Fibroblast of skin of right quadriceps (primary cell): ENCODE data around the gene REEP5.
"Not testable (repeated sequence)": the region's sequence is repeated elsewhere in the genome, so short reads cannot be mapped to it uniquely, and the experiment has no call there.

Experiments used
- DNase-seq: peaks from one replicate; pipeline ENCODE4 v3.0.0-alpha.2; 2013

REEP5 gene

DNA sequence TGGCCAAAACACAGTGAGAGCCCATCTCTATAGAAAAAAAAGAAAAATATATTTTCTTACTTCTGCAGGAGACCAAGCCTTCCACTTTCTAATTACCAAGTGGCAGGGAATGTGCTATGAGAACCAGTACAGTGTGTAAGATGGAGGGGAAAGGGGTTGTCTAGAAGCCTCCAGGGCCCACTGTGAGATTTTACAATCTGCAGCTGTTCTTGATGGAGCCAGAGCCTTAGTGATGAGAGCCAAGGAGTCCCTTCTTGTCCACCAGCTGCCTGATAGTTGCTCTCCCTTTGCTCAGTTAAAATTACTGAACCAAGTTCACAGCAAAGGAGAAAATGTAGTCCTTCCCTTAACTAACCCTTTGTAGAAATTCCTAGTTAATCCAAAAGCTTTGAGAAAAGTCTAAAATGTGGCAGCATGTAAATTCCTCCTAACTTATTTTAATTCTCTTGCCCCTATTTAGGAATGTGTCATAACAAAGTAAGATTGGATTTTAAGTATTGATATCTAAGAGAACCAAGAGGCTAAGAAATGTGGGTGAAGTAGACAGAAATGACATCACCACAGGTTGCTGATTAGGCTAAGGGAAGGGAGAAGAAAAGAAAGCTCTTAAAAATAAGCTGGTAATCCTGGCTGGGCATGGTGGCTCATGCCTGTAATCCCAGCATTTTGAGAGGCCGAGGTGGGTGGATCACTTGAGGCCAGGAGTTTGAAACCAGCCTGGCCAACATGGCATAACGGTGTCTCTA, 41.6 kb downstream of the REEP5 start:
- DNase-seq: no peak

- DNase-seq: no peak
Measured at GRCh38 chr5:112878760-112879159, 43.3 kb downstream of the REEP5 start.

DNA sequence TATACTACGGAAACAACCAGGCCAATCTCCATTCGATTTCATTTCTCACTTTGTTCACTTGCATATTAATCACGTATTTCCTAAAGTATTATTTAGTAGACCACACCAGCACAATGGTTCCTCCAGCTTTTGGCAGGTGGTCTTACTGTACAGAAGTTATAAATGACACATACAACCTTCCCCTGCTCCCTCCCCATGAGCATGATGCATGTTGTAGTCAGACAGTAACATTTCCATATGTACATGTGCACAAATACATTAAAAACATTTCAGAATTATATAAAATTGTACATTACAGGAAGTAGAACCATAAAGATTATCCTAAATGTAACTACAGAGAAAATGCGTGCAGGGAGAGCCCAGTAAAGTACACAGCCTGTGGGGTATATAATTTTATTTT, 43.9 kb downstream of the REEP5 start:
- no peak for DNase-seq

DNA sequence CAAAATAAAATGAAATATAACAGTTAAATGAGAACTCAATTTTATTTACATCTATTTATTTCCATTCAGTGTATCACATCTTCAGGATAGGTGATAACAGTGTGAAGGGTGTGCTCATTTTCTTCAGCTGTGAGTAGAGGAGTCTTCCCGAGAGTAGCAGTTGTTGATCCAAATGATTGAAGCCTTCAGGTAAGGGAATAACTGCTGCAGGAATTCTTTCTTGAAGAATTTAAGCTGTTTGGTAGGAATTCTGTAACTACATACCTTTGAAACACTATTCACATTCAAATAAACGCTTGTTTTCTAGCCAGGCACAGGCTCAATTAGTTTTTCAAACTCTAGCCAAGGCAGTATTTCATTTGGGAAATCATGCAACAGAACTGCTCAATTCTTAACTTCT, 45.7 kb downstream of the REEP5 start:
- DNase-seq: no peak

GRCh38 chr5:112870966-112871365, 51.1 kb downstream of the REEP5 start:
- DNase-seq: no peak

DNA sequence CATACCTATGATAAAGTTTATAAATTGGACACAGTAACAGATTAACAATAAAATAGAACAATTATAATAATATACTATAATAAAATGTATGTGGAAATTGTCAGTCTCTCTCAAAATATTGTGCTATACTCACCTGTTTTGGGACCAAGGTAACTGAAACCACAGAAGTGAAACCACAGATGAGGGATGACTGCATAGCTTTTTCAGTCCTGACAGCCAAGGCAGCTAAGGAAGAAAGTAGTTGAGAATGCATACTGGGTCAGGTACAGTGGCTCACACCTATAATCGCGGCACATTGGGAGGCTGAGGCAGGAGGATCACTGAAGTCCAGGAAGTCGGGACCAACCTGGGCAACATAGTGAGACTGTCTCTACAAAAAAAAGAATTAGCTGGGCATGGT, 52.1 kb downstream of the REEP5 start:
- DNase-seq: no peak

DNA sequence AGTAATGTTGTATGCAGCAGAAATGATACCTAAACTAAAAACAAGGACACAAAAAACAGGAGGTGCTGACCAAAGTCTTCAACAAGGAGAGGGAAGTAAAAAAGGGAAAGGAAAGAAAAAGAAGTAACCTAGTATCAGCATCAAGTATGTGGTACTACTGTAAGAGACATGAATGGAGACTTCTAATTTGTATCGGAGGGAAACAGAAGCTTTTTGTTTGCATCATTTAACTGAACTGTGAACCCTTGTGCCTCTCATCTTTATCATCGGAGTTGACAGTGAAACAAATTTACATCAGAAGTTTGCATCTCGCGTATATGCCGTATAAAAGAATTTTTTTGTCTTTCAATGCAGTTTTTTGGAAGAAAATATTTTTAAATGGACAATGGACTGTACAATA, 54.6 kb downstream of the REEP5 start:
- no peak for DNase-seq

- DNase-seq: no peak
Measured at GRCh38 chr5:112866739-112867138, 55.3 kb downstream of the REEP5 start.

- no peak for DNase-seq
Measured at GRCh38 chr5:112865128-112865527, 56.9 kb downstream of the REEP5 start.

GRCh38 chr5:112863549-112863948, 58.5 kb downstream of the REEP5 start:
- no peak for DNase-seq

DNA sequence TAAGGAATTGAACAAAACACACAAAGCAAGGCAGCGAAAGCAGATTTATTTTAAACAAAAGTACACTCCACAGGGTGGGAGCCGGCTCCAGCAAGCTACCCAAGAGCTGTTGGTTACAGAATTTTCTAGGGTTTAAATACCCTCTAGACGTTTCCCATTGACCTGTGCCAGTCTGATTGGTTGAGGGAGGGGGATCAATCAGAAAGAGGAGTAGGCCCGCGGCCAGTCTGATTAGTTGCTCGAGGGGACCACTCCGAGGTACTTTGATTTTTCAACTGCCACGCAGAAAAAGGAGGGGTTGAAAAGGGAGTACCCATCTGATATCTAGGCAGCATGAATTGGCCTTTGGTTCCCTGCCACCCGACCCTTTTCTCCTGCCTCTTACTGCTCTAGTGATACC, 59.9 kb downstream of the REEP5 start:
- no peak for DNase-seq

DNA sequence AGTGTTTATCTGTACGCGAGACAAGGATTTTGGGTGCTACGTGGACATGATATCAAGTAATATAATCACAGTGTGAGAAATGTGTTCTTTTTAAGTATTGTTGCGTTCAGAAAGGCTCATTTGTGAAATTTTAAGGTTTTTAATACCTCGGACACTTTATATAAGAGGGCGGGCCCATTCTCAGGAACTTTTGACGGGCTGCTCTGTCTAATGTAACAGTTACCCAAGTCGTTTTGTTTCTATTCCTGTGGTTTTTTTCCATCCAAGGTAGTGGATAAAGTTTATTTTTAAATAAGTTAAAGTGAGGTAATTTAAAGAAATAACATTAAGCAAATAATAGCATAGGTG, 60.4 kb downstream of the REEP5 start:
- no peak for DNase-seq

GRCh38 chr5:112860929-112861637, 60.9 kb downstream of the REEP5 start, which contains the start of gene SRP19:
Gene SRP19, plus strand, starts transcription at chr5:112861287. Its CDS starts 90 bp downstream, at chr5:112861377.
- peak; percentile 98 for DNase-seq

DNA sequence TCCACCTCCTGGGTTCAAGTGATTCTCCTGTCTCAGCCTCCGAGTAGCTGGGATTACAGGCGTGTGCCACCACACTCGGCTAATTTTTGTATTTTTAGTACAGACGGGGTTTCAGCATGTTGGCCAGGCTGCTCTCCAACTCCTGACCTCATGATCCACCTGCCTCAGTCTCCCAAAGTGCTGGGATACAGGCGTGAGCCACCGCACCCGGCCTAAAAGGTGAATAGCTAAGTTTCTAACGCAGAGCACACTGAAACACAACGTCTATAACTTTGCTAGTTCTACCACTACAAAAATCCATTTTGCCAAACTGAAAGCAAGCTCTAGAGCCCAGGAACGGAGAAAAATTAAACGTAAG, 61.5 kb downstream of the REEP5 start:
- not testable (repeated sequence) for DNase-seq

DNA sequence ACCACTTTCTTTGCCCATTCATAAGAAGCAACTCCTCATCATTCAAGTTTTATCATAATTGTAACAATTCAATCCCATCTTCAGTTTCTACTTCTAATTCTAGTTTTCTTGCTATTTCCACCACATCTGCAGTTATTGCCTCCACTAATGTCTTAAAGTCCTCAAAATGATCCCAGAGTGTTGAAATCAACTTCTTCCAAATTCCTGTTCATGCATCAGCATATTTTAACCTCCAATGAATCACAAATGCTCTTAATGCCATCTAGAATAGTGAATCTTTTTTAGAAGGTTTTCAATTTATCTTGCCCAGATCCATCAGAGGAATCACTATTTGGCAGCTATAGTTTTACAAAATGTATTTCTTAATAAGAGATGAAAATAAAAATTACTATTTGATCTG, 64.2 kb downstream of the REEP5 start:
- no peak for DNase-seq

DNA sequence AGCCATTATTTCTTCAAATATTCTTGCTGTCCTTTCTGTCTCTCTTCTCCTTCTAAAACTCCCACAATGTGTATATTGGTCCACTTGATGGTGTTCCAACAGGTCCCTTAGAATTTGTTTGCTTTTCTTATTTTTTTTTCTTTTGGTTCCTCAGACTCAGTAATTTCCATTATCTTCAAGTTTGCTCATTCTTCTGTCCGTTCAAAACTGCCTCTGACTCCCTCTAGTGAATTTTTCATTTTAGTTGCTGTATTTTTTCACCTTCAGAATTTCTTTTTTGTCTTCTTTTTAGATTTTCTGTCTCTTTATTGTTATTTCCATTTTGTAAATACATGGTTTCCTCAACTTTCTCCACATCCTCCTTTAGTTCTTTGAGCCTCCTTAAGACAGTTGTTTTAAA, 67.4 kb downstream of the REEP5 start:
- DNase-seq: no peak

DNA sequence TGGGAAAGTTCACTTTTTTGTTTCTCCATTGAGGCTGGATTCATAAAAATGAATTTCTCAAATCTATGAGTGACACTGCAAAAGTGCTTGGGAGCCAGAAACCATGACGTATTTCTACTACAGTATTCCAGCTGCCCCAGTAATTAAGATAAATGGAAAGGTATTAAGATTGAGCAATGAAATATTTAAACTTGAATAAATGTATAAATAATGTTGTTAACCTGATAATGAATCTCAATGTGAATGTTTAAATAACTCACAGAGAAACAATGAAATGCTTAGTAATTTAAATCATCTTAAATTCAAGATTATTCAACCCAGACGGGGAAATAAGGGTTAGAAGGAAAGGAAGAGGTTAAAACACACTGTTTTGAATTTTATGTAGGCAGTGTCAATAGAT, 72.1 kb downstream of the REEP5 start:
- DNase-seq: no peak

GRCh38 chr5:112848116-112848811, 73.8 kb downstream of the REEP5 start:
- peak; percentile 69 for DNase-seq

- no peak for DNase-seq
Measured at GRCh38 chr5:112847306-112847705, 74.7 kb downstream of the REEP5 start.

DNA sequence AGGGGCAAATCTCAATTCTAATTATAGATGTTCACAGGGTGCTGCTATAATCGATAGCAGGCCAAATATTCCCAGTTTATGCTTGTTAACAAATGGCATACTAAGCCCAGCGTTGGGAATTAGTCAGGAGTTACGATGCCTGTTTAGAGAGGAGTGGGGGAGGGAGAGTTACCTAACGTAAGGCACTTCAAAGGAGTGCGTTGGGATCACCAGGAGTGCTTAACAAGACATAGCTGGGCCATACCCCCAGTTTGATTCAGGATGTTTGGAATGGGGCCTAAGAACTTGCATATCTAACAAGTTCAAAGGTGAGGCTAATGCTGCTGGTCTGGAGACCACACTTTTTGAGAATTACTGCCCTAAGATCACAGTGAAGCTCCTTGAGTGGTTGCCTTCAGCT, 75.5 kb downstream of the REEP5 start:
- no peak for DNase-seq

- DNase-seq: no peak
Measured at GRCh38 chr5:112844489-112844888, 77.5 kb downstream of the REEP5 start.

GRCh38 chr5:112833971-112834370, 88.1 kb downstream of the REEP5 start:
- DNase-seq: no peak

GRCh38 chr5:112830378-112830777, 91.6 kb downstream of the REEP5 start:
- DNase-seq: no peak
